Stimulated activated CD8-positive, alpha-beta memory T cell treated with anti-CD3 and anti-CD28 coated beads, Interleukin-12 subunit alpha, Interleukin-12 subunit beta, amount 100 ng/mL, for 4 hours (primary cell): Measurements from ENCODE around the gene MYZAP.

Experiments used
- DNase-seq: peaks from one replicate; pipeline ENCODE4 v3.0.0-alpha.2; 2020; ENCODE audit warnings: low read depth

Gene MYZAP

DNA sequence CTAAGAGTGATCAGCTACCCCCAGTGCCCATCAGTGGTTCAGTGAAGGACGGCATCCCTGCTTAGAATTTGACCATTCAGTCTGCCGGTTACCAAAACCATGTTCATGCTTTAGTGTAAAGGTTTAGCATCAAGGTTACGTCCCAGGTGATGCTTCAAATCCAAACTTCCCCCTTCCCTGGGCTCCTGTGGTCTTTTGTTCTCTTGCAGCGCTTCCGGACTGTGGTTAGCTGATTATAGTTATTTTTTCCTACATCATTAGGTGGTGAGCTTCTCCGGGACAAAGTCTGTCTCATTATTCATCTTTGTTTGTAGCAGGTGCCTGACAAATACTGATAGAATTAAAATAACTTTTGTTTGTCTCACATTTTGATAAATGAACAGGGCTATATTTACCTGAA lies 28.3 kb upstream of the MYZAP start:
- DNase-seq, result no peak

DNA sequence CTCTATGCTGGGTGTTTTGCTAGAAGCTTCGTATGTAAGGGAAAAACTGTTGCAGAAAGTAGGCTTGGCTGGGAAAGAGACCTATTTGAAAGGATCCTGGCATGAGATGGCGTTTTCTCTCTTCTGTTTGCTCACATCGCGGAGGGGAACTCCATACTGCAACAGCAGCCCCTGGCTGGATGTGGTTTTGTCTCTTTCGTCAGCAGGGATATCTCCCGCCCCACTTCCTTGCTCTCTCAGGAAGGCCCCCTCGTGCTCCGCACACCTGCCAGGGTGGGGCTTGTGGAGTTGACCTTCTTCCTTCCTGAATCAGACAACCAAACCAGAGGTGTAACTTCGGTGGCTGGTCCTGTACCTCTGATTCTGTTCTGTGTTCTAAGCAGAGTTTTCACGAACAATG lies 26.4 kb upstream of the MYZAP start:
- no peak for DNase-seq

DNA sequence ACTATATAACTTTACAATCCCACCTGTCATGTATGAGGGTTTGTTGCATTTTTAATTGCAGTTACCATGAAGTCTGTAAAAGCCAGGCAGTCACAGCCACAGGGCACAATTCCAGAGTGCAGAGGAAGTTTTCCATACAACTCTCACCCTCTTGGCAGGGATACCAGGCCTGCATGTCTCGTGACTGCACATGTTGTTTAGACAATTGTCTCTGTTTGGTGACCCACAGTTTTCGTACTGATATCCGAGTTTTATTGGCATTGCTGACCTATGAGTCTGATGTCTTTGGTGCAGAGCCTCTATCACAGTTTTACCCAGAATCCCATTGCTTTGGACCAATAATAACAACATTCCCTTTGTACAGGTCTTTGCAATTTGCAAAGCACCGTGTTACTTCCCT lies 24.9 kb upstream of the MYZAP start:
- no peak for DNase-seq

DNA sequence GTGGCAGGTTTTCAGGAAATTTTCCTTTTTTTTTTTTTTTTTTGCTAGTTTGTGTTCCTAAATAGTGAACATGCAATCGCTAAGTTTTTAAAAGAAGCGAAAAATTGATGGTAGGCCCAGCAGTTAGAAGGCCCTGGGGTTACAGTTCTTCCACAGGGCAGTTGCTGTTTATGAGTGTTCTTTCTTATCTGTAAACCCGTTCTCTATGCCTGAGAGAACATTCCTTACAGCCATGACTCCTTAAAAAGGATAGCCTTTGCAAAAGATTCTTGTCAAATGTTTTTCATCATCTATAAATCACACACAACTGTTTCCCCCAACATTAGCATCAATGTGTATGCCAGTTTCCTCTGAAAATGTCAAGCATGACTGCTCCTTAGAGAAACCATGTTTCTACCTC lies 23.8 kb upstream of the MYZAP start:
- DNase-seq, result no peak

DNA sequence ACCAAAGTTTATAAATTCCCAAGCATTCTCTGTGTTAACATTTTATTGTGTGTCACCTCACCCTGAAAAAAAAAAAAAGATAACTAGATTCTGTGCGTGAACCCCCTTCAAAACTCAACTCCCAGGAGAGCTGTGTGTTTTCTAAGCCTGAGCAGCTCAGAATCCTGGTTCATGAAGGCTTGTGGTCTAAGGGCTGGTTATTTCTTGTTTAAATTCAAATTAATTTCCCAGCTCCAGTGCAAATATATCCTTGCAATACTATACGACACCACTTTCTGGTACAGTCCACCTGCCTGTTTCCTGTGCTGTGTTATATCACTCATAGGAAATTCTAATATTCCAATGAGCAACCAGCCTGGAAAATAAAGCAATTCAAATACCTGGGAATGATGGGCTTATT lies 23.4 kb upstream of the MYZAP start:
- DNase-seq, result no peak

DNA sequence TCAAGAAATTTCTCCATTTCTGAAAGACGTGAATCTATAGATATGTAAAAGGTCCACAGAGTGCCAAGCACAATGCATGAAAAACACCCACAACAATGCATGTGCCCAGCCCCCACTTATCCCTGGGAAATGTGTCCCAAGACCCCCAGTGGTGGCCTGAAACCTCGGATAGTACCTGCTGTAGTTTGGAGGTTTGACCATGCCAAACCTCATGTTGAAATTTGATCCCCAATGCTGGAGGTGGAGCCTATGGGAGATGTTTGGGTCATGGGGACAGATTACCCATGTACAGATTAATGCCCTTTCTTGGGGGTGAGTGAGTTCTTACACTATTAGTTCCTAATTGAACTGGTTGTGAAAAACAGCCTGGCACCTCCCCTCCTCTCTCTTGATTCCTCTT lies 21.4 kb upstream of the MYZAP start:
- no peak for DNase-seq

DNA sequence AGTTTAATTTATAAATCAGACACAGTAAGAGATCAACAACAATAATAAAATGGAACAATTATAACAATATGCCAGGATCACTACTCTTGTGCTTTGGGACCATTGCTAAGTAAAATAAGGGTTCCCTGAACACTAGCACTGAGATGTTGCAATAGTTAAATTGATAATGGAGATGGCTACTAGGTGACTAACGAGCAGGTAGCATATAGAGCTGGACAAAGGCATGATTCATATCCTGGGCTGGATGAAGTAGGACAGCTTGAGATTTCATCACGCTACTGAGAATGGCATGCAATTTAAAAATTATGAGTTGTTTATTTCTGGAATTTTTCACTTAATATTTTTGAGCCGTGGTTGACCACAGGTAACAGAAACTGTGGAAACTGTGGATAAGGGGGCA lies 20.7 kb upstream of the MYZAP start:
- no peak for DNase-seq

DNA sequence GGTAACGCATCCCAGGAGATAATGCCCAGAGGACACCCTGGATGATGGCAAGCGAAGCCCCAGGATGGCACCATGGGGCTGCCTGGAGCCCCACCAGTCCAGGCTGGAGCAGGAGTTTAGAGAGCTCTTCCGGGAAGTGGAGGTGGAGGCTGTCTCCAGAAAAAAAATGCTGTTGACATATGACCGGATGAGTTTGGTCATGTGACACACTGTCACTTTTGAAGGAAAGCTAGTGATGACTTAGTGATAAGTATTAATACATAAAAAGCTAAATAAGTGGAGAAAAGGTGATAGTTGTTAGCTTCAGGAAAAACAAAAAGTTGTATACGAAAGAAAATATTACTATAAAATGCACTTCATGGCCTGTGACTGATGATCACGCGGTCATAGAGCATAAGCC lies 20.0 kb upstream of the MYZAP start:
- no peak for DNase-seq

DNA sequence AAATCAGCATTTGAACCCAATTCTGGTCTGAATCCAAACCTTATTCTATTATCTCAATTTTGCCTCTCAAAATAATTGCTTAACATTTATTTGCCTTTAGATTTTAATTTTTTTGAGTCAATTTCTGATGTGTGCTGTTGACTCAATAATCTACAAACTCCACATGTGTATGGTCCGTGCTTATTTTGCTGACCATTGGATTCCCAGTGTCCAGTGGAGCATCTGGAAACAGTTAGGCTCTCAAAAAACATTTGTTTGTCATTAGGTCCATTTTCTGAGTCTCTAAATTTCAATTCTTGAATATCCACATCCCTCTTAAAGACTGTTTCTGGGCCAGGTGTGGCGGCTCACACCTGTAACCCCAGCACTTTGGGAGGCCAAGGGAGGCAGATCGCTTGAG lies 19.2 kb upstream of the MYZAP start:
- no peak for DNase-seq

DNA sequence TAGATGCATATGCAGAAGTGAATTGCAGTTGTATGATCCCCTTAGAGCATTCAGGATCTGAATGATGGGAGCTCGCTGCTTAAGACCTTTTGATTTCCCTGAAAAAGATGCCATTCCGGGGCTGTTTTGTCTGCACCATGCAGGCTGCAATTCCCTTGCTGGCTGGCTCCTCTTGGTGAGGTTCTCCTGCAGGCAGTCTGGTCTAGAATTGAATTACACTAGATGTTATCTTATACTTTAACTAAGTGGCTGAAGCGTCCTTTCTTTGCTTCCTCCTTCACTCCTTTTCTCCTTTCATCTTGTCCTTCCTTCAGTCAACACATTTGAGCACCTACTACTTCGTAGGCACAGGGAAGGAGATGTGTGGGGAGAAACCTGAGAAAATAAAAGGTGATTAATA lies 18.6 kb upstream of the MYZAP start:
- no peak for DNase-seq

DNA sequence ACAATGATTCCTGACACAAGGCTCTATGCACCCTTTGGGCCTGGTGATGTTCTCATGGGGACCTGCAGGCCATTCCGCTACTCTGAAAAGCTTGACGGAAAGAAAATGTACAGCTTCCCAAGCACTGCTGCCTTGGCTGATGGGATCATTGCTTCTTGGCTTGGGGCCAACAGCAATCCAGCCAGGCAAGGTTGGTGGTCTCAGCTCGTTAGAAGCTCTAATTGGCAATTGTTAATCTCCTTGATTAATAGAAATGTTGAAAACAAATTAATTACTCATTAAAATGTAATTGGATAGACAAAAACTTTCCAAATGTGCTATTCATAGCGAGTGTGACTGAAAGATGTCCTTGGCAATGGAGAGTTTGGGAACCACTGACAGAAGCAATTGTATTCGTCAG lies 16.3 kb upstream of the MYZAP start:
- no peak for DNase-seq

DNA sequence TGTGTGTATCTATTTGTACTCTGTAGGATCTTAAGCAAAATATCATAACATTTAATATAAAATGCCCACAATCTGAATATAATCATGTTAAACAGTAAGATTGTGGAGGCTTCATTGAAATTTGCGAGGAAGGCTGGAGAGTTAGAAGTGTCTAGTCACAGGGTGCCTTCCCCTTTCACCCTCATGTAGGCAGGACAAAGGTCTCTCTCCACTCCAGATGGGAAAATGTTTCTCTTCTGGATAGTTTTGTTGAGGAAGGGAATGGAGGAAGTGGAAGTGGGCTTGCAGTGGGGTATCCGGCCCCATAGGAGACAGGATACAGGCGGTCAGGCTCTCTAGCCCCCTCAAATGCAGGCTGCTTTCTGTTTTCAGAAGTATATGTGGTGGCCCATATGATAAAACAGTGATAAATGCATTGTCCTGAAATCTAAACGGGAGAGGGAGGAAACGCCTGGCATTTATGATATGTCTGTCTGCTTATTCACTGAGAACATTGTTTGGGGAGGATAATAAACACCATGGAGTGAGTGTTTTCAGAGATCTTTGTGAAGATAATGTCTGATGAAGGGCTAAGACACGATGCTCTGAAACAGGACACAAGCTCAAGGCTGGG lies 13.3 kb upstream of the MYZAP start:
- DNase-seq, result no peak

DNA sequence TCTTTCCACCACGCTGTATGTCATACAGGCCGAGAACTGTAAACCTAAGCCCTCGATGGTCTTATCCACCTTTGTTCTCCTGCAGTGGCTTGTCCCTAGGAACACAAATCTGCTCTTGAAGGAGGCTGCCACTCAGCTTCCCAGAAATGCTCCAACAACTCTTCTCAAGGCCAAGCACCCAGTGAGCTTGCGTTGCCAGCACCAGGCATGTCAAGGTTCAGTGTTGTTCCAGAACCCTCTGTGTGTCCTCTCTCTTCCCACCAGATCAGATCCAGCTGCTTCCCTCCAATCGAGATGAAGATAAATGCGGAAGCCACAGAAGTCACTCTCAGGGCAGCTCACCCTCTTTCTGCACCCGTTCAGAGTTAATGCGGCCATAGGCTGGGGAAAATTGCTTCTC lies 11.3 kb upstream of the MYZAP start:
- no peak for DNase-seq

DNA sequence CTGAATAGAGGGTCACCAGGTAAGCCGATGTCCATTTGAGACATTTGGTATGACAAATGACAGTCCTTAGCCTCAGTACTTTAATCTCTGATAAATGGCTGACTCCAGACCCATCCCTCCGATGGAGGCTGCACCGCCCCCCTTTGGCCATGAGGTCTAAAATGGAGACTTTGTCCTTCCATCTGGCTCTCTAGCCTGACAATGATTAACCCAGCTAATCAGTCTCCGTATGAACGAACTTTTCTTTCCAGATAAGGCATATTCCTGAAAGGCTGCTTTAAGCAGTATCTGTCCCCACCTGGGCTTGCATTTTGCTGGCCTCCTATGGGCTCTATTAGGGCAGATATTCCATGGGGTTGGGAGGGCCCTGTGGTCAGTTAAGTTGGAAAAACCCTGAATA lies 10.8 kb upstream of the MYZAP start:
- DNase-seq, result no peak

DNA sequence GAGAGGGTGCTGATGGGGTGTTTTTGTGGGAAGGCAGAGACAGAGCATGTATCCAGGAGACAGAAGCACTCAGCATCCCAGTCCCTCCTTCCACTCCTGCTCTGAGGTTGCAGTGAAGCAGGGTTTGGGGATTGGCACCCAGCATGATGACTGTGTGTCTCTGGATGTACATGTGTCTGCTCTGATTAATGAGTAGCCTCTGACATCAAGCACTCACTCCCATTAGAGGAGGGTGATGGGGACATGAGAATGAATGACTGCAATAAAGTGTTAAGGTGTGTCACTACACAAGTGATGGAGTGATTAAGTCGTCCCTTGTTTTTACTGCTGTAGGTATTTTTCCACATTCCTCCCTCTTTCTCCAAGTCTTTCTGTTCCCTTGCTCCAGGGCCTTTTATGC lies 9.6 kb upstream of the MYZAP start:
- no peak for DNase-seq

DNA sequence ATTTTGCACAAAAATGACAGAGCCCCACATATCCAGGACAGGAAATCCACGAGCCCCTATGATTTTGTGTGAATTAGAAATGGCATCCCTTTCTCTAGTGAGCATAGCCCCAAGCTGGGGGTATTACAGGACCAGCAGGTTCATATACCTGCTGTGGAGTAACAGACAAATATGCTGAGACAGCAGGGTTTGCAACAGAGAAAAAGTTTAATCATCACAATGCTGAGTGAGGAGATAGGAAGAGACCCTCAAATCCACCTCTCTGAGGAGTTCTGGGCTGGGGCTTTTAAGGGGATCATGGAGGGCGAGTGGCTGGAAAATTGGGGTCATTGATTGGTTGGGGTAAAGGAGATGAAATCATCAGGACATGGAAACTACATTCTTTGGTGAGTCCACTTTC lies 8.4 kb upstream of the MYZAP start:
- no peak for DNase-seq

DNA sequence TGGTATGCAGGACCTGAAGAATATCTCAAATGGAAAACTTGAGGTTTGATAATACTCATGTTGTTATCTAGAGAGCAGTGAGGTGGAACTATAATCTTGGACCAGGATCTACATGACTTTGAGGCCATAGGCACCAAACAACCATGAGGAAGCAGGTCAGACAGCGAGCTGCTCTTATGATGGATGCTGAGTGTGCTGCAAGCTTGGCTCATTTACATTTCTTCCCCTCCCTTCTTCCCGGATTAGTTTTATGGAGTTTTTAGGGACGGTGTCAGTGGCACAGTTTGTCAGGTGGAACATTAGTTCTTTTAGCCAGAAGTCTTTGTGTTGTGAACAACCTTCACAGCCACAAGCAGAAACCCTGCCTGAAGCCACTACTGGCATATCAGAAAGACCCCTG lies 8.0 kb upstream of the MYZAP start:
- DNase-seq, result no peak

DNA sequence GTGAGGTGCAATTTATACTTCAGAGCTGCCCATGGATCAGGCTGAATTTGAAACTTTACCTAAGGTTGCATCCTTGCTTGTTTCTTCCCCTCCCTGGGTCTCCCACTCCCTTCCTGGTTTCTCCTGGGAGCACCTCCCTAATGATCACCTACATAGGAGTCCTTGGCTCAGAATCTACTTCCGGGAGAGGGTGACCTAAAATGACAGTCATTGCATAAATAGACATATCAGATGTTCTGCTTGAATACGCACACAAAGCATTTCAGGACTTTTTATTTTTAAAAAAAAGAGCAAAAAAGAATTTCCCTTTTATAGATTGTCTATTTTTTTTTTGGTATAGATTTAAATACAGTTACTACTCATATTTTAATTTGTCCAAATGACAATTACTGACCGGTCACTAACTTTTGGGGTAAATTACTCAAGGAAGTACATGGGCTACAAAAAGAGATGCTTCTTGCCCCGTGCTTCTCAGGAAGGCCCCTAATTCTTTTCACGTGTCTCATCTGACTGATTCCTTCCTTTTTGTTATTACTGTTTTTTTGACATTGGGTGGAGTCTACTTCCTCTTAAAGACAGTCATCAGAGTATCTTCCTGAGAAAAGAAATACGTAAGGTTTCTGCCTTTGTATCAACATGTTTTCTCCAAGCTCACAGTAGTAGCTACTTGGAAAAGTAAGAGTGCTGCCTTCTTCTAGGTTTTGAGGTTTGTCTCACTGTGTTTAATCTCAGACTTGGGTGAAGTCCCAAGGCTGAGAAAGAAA lies 4.9 kb upstream of the MYZAP start:
- no peak for DNase-seq

DNA sequence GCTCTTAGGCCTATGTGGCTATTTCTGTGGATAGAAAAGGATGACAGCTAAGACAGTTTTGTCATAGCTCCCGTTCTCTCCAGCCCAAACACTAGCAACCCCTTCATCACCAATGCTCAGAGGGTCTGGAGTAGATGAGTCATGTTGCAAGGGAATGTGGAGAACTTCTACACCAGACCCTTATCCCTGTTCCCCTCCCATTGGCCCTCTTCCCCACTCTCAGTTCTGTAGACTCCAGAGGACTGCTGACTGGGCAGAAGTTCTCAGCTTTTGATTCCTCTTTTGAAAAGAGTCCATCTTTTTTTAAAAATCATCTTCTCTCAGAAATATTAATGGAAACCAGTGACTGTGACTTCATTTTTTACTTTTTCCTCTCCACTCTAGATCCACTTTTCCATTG lies 2.4 kb upstream of the MYZAP start:
- no peak for DNase-seq

DNA sequence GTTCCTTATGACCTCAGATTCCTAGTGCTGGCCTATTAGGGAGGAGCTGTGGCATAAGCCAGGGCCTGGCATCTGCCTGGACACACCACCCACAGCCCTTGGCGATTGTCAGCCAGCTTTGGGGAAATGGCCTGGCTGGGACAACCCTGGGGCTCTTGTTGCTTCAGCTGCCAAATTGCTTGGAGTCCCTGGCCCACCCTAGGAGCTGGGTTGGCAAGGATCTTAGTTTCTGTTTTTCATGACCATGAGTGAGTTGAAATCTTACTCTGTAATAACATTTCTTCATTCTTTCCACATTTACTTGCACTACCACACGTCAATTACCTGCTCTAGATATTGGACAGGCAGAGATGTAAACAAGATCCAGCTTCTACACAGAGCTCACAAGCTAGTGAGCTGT lies 1.9 kb upstream of the MYZAP start:
- no peak for DNase-seq

DNA sequence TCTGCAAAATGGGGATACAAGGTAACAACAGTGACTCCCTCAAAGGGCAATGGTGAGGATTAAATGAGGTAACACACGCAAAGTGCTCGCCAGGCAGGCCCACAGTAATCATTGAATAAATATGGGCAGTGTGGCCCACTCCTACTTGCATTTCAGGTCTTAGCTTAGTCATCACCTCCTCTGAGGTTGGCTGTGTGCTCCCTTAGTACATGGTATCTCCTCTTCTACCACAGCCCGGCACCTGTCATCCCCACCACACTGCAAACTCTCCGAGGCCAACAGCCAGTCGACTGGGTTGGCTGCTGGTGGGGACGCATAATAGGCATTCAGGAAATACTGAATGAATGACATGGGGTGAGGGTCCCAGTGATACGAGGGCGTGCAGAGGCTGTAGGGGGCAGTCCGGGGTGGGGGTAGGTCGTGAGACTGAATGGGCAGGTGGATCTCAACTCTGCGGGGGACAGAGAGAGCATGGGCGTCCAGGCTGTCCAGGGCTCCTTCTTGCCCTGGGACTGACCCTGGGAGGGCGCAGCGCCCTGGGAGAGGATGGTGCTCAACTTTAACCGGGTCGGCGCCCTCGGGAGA lies 375 bp upstream of the MYZAP start:
- DNase-seq, result no peak

DNA sequence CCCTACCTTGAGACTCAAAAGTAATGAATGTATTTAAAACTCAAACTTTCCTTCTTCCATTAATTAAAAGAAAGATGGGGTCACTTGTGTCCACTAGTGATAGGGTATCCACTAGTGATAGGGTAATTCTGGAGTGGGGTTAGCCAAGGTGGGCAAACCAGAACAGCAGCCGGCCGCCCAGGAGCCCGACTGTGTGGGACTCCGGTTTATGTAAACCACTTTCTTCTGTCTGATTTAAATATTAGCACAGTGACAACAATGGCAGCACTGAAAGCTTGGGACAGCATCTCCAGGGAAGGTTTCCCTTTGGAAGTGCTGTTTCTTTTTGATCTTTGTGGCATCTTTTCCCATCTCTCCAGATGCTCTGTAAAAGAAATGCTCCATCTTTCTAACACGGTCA lies 722 bp downstream of the MYZAP start:
- no peak for DNase-seq

DNA sequence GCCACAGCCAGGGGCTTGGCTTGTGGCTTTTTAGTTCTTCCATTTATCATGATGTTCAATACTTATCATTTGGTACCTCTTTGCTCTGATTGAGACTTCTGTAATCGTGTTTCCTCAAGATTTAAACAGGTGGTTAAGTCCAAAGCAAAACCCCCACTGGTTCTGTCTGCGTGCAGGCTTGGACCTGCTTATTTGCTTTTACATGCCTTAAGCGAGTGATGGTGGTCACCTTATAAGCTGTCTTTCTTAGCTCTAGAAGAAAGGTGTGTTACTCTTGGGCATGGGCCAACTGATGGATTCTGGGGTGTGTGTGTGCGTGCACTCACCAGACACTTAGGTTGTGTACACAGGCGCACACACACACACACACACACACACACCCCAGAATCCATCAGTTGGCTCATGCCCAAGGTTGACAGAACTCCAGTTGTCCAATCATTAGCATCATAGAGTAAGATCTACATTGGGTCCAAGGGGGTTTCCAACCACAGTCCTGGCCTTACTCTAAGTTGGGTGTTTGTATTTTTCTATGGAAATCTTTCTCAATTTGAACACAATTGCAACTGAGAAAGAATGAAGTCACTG lies 1.2 kb downstream of the MYZAP start:
- no peak for DNase-seq

DNA sequence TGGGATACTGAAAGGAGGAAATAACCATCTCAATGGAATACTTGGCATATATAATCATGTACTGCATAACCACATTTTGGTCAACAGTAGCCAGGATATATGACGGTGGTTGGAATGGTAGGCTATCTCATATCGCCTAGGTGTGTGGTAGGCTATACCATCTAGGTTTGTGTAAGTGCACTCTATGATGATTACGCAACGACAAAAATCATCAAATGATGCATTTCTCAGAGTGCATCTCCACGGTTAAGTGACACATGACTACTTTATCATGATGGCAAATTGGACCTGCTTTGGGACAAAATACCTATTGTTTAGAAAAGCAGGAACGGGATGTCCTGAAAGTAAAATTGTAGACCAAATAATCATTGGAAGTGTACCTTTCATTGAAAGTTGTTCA lies 2.8 kb downstream of the MYZAP start:
- no peak for DNase-seq
